Natural killer cell (primary cell): ENCODE results near the gene OR2F1. TPM values are rescaled to one million over a fixed set of nuclear protein-coding genes. Genes with fewer than 3 reads are reported as not detected.

ENCODE experiments used
- ATAC-seq, 3 donors: fragments of 150-1000 bp in 2 of 3; fragments of 200-7000 bp in 1 of 3; cut with Tn5 transposase; 1 replicate in 1 of 3; 2 replicates in 2 of 3; pipeline ENCODE4 v1.10.0; 2021; ENCODE audit warnings: mild to moderate bottlenecking in 2 of 3, moderate library complexity in 2 of 3
- DNase-seq, 2 donors: peaks; one replicate each; pipeline versions ENCODE4 v3.0.0 to v3.0.0-alpha.2; 2013 to 2021; ENCODE audit warnings: mixed read lengths in 1 of 2
- H3K27ac ChIP-seq: one replicate; pipeline ENCODE4 v1.5.1; 2013; ENCODE audit warnings: mild to moderate bottlenecking, low read length
- H3K27me3 ChIP-seq: one replicate; pipeline ENCODE4 v1.6.1; 2013; ENCODE audit warnings: low read length; ENCODE audit not compliant: control insufficient read depth, insufficient read depth
- H3K36me3 ChIP-seq: one replicate; pipeline ENCODE4 v1.6.1; 2013; ENCODE audit warnings: low read length; ENCODE audit not compliant: control insufficient read depth, insufficient read depth
- H3K4me1 ChIP-seq: one replicate; pipeline ENCODE4 v1.6.1; 2013; ENCODE audit warnings: low read length; ENCODE audit not compliant: control insufficient read depth, insufficient read depth
- H3K4me3 ChIP-seq: one replicate; pipeline ENCODE4 v1.5.1; 2013; ENCODE audit warnings: low read length
- H3K9me3 ChIP-seq: one replicate; pipeline ENCODE4 v1.6.1; 2013; ENCODE audit warnings: low read length; ENCODE audit not compliant: control insufficient read depth, insufficient read depth
- H3K27ac Mint-ChIP-seq, 2 donors: one replicate each; pipeline ENCODE4 v1.8.0; 2022; ENCODE audit warnings: mild to moderate bottlenecking in 2 of 2, mixed read lengths in 2 of 2, moderate library complexity in 1 of 2
- H3K27me3 Mint-ChIP-seq, 2 donors: one replicate each; pipeline ENCODE4 v1.8.0; 2022; ENCODE audit warnings: low read depth in 2 of 2, mixed read lengths in 2 of 2
- H3K36me3 Mint-ChIP-seq: one replicate; pipeline ENCODE4 v1.8.0; 2022; ENCODE audit warnings: mixed read lengths
- H3K4me1 Mint-ChIP-seq, 2 donors: one replicate each; pipeline ENCODE4 v1.8.0; 2022; ENCODE audit warnings: mixed read lengths in 2 of 2
- H3K4me3 Mint-ChIP-seq: one replicate; pipeline ENCODE4 v1.8.0; 2022; ENCODE audit warnings: mild to moderate bottlenecking, moderate library complexity, mixed read lengths
- H3K9me3 Mint-ChIP-seq, 2 donors: one replicate each; pipeline ENCODE4 v1.8.0; 2022; ENCODE audit warnings: mixed read lengths in 2 of 2
- WGBS: methylation state at CpG from one replicate; pipeline ENCODE4 v1.1.7; 2013; ENCODE audit warnings: missing lambda C conversion rate; ENCODE audit not compliant: insufficient coverage; 5-methylcytosine and 5-hydroxymethylcytosine counted together
- intact Hi-C: fragments of 100-400 bp; cut with micrococcal nuclease; formaldehyde crosslinking; loops from one replicate; pipeline ENCODE4 v1.14.2; 2022
- total RNA-seq, 4 donors: library from RNA; stranded (reverse); fragments of 120-200 nt in 1 of 4; gene quantifications; one replicate each; pipeline versions ENCODE4 v1.2.3 to v1.2.4, GENCODE V29; 2013 to 2022
- TF ChIP-seq, protein P1 (sequence below): fragments of 200-600 bp; IDR thresholded peaks from one replicate; pipeline ENCODE4 v1.8.0; 2022; ENCODE audit warnings: antibody characterized with exemption

The OR2F1 gene
- total RNA-seq, 3 donors from 2014 or later (not counting 1 experiment from before 2014, with no cell fraction given): not detected

GRCh38 chr7:143973870-143974416 lies 19.3 kb downstream of the OR2F1 start:
- intact Hi-C loops: no loop called here
- H3K4me1 Mint-ChIP-seq: no peaks in the 10 kb centered on the region

DNA sequence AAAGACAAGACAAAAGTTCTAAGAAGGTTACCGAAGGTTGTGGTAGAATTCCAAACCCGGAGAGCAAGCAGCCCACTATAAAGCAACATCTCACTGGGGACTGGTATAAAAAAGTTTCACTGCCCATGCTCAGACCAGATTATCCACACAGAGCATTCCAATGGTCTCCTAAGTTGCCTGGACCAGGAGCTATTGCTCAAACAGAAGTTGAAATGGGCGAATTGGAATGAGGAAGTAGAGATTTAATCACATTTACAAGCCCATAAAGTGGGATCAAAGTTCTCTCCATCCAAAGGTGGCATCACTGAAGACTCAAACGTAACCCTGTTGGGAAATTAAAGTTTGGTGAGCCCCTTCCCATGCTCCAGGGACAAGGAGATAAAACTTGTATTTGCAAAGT lies 19.8 kb downstream of the OR2F1 start:
- no peaks in the 10 kb centered on the region for H3K4me1 Mint-ChIP-seq
- no peaks in the 10 kb centered on the region for H3K4me1 ChIP-seq

More at GRCh38 chr7:143973870-143974416, 19.3 kb downstream of the OR2F1 start:
- Histone ChIP-seq H3K4me3 (no peak overlapping the region), H3K27ac (no peak overlapping the region), H3K36me3 (no peaks in the 10 kb centered on the region), H3K27me3 (no peaks in the 10 kb centered on the region), H3K9me3 (no peaks in the 10 kb centered on the region), H3K4me1 (no peaks in the 10 kb centered on the region)
- DNase-seq (no peak), ATAC-seq (no peak)
- peaks cover 2 to 5% of the 10 kb centered on the region in 2 donors for H3K9me3 Mint-ChIP-seq
- TF ChIP-seq, protein P1, sequence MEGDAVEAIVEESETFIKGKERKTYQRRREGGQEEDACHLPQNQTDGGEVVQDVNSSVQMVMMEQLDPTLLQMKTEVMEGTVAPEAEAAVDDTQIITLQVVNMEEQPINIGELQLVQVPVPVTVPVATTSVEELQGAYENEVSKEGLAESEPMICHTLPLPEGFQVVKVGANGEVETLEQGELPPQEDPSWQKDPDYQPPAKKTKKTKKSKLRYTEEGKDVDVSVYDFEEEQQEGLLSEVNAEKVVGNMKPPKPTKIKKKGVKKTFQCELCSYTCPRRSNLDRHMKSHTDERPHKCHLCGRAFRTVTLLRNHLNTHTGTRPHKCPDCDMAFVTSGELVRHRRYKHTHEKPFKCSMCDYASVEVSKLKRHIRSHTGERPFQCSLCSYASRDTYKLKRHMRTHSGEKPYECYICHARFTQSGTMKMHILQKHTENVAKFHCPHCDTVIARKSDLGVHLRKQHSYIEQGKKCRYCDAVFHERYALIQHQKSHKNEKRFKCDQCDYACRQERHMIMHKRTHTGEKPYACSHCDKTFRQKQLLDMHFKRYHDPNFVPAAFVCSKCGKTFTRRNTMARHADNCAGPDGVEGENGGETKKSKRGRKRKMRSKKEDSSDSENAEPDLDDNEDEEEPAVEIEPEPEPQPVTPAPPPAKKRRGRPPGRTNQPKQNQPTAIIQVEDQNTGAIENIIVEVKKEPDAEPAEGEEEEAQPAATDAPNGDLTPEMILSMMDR: no peak
- WGBS: 100% methylated on average over 1 of the region's 4 CpGs
- peaks cover 10 to 17% of the 10 kb centered on the region in 2 donors for H3K27me3 Mint-ChIP-seq
- no peak overlapping the region for H3K27ac Mint-ChIP-seq
- no peaks in the 10 kb centered on the region for H3K36me3 Mint-ChIP-seq
- H3K4me3 Mint-ChIP-seq: no peak overlapping the region

DNA sequence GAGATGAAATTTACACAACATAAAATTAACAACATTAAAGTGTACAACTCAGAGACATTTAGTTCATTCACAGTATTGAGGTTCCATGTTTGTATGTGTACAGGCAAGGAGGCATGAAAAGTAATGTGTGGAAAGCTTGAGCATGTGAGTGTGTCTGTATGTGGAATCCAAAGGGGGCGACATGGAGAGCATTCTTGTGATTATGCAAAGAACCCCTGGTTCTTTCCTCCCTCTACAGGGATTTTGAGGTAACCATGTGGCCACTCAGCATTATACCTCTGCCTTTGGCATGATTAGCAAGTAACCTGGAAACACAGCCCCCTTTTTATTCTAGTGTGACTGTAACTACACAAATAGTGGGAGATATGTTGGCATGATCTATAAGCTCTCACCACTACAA lies 21.0 kb downstream of the OR2F1 start:
- 71% methylated on average over 1 of the region's 1 CpG for WGBS
- intact Hi-C loops: no loop called here

More for the DNA sequence above, 19.8 kb downstream of the OR2F1 start:
- no peak overlapping the region for H3K27ac Mint-ChIP-seq
- H3K9me3 Mint-ChIP-seq: peaks cover 2 to 5% of the 10 kb centered on the region in 2 donors
- H3K36me3 ChIP-seq: no peaks in the 10 kb centered on the region
- H3K36me3 Mint-ChIP-seq: no peaks in the 10 kb centered on the region
- TF ChIP-seq, protein P1: no peak
- no peaks in the 10 kb centered on the region for H3K9me3 ChIP-seq
- no peak overlapping the region for H3K4me3 Mint-ChIP-seq
- H3K27me3 ChIP-seq: no peaks in the 10 kb centered on the region
- WGBS: 96% methylated on average over 3 of the region's 4 CpGs
- H3K4me3 ChIP-seq: no peak overlapping the region
- DNase-seq (no peak), ATAC-seq (no peak)
- intact Hi-C loops: no loop called here
- H3K27ac ChIP-seq: no peak overlapping the region
- peaks cover 10 to 17% of the 10 kb centered on the region in 2 donors for H3K27me3 Mint-ChIP-seq

More for the DNA sequence above, 21.0 kb downstream of the OR2F1 start:
- no peak for DNase-seq
- TF ChIP-seq, protein P1: no peak
- H3K4me3 ChIP-seq: no peak overlapping the region
- no peak overlapping the region for H3K27ac Mint-ChIP-seq
- peaks cover 2 to 5% of the 10 kb centered on the region in 2 donors for H3K9me3 Mint-ChIP-seq
- no peak for ATAC-seq
- H3K4me3 Mint-ChIP-seq: no peak overlapping the region
- H3K9me3 ChIP-seq: no peaks in the 10 kb centered on the region
- no peaks in the 10 kb centered on the region for H3K27me3 ChIP-seq
- peaks cover 10 to 17% of the 10 kb centered on the region in 2 donors for H3K27me3 Mint-ChIP-seq
- H3K4me1 Mint-ChIP-seq: no peaks in the 10 kb centered on the region
- H3K27ac ChIP-seq: no peak overlapping the region
- H3K36me3 ChIP-seq: no peaks in the 10 kb centered on the region
- H3K36me3 Mint-ChIP-seq: no peaks in the 10 kb centered on the region
- no peaks in the 10 kb centered on the region for H3K4me1 ChIP-seq
